GM21423 (cell line): ENCODE measurements around the gene SLC19A1.

Experiments used
- ATAC-seq: cut with Tn5 transposase; IDR thresholded peaks from one replicate; pipeline ENCODE4 v1.9.1; 2021; ENCODE audit warnings: mild to moderate bottlenecking, moderate library complexity; ENCODE audit not compliant: unreplicated experiment

Gene SLC19A1

DNA sequence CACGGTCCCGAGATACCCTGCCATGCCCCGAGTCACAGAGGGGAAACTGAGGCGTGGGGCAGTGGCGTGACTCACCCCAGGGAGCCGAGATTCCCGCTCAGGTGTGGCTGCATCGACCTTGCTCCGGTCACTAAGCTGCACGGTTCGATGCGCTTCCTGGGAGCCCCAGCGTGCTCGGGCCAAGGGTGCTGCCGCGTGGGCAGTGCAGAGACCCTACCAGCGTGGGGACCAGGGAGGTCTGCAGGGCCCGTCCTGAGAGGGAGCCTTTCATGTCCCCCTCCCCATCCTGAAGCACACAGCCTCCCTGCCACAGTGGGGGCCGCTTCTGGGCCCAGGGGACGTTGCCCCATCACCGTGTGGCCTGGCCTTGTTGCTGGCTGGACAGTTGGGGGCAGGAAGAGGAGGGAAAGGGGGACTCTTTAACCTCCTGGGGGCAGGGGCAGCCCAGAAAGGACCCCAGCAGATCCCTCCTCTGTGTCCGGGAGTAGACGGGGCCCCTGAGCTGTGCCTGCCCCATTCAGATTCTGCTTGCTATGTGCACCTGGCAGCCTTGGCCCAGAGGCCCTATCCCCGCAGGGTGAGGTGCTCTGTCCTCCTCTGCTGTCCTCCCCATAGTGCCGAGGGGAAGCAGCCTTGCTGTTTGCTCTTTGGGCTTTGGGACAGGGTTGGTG is 84.9 kb downstream of the SLC19A1 start:
- no peak for ATAC-seq

DNA sequence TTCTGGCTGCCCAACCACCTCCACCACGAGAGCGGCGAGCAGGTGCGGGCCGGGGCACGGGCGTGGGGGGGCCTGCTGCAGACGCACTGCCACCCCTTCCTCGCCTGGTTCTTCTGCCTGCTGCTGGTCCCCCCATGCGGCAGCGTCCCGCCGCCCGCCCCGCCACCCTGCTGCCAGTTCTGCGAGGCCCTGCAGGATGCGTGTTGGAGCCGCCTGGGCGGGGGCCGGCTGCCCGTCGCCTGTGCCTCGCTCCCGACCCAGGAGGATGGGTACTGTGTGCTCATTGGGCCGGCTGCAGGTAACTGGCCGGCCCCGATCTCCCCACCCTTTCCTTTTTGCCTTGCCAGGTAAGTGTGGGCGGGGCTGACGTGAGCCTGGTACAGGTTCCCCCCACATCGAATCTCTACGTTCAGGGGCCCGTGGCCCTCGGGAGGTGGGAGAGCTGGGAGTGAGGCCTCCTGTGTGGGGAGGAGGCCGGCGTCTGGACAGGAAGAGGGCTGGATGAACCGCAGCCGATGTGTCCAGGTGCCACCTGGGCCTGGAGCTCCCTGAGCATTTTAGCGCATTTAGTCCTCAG is 85.6 kb downstream of the SLC19A1 start:
- no peak for ATAC-seq

DNA sequence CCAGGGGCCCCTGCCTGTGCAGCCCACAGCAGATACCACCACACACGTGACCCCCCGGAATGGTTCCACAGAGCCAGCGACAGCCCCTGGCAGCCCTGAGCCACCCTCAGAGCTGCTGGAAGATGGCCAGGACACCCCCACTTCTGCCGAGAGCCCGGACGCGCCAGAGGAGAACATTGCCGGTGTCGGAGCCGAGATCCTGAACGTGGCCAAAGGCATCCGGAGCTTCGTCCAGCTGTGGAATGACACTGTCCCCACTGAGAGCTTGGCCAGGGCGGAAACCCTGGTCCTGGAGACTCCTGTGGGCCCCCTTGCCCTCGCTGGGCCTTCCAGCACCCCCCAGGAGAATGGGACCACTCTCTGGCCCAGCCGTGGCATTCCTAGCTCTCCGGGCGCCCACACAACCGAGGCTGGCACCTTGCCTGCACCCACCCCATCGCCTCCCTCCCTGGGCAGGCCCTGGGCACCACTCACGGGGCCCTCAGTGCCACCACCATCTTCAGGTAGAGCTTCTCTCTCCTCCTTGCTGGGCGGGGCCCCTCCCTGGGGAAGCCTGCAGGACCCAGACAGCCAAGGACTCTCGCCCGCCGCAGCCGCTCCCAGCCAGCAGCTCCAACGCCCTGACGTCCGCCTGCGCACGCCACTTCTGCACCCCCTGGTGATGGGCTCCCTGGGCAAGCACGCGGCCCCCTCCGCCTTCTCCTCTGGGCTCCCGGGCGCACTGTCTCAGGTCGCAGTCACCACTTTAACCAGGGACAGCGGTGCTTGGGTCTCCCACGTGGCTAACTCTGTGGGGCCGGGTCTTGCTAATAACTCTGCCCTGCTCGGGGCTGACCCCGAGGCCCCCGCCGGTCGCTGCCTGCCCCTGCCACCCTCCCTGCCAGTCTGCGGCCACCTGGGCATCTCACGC is 86.3 kb downstream of the SLC19A1 start:
- no peak for ATAC-seq

DNA sequence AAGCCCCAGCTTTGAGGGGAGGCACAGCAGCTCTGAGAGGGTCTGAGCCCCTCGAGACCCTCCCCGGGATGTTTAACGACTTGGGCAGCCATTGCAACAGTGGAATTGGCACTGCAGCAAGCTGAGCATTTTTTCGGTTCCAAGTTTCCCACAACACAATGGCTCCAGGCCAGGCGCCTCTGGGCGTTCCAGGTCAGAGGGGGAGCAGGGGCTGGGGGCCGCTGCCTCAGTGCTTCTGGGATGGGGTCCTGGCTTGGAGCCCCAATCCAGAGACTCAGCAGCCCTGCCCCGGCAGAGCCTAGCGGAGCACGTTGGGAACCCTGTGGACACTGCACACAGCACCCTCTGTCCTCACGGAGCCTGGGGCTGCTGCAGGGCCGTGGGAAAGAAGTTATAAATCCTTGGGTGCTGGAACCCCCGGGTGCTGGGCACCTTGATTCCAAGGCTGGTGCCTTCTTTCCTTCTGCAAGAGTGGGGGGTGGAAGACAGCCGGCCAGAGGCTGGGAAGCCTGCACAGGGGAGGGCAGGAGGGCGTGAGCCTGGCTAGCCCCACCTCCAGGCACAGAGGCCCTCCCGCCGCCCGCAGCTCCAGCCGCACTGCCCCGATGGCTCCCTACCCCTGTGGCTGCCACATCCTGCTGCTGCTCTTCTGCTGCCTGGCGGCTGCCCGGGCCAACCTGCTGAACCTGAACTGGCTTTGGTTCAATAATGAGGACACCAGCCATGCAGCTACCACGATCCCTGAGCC is 87.1 kb downstream of the SLC19A1 start:
- ATAC-seq: no peak

DNA sequence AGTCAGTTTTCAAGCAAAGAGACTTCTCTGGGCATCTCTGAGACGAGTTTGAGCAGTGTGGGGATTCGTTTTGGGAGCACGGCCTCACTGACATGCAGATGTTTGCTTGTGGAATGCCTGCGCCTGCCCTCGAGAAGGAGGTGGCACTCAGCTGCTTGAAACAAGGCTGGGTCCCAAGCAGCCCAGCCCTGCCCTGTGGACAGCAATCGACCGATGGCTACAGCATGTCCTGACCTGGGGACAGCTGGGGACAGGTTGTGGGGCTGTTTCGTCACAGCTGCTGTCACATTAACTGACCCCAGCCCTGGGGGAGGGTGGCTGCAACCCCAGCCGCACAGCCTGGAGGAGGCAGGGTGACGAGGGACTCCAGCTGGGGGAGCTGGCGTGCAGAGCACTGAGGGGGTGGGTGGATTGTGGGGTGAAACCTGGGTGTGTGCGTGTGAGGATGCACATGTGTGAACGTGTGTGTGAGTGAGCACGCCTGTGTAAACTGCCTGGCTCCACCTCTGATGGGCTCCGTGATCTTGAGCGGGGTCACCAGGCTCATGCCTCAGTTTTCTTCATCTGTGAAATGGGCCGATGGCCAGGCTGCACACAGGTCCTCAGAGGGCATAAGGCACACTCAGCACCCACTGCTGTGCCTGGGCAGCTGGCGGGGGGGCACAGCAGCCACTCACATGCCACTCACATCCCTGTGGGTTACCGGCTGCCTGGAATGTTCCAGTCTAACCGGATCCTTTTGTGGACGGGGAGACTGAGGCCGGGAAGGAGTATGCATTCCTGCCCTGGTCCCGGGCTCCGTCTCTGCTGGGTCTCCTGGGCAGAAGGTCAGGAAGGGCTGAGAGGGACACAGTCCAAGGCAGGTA is 87.9 kb downstream of the SLC19A1 start:
- no peak for ATAC-seq

DNA sequence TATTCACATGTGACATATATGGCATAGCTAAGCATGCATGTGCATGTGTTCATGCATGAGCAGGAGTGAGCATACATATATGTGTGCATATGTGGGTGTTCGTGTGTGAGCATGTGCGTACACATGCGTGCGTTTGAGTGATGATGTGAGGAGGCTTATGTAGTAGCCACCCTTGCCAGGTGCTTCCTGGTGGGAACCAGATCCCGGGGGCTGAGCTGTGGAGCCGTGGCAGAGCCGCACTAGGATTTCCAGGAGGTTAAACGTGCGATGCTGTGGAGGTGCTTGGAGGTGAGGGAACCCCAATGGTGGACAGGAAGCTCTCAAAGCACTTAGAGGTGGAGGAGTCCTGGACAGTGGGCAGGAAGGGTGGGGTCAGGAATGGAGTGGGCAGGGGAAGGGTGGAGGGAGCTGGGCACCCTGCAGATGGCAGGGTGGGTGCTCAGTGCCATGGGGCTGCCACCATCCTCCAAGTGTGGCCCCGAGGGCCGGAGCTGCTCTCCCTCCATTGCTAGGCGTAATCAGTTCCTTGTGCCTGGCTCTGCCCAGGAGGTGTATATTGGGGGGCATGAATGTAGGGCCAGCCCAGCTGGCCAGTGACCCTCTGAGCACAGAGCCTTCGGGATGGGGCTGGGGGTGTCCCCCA is 88.8 kb downstream of the SLC19A1 start:
- ATAC-seq: no peak

DNA sequence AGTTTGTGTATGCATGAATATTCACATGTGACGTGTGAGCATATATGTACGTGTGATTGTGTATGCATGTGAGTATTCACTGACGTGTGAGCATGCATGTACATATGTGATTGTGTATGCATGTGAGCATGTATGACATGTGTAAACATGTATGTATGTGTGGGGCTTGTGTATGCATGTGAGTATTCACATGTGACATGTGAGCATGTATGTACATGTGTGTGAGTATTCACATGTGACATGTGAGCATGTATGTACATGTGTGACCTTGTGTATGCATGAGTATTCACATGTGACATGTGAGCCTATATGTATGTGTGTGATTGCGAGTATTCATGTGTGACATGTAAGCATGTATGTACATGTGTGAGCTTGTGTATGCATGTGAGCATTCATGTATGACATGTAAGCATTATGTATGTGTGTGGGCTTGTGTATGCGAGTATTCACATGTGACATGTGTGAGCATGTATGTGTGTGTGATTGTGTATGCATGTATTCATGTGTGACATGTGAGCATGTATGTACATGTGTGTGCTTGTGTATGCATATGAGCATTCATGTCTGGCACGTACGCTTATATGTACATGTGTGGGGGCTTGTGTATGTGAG is 89.4 kb downstream of the SLC19A1 start:
- no peak for ATAC-seq

DNA sequence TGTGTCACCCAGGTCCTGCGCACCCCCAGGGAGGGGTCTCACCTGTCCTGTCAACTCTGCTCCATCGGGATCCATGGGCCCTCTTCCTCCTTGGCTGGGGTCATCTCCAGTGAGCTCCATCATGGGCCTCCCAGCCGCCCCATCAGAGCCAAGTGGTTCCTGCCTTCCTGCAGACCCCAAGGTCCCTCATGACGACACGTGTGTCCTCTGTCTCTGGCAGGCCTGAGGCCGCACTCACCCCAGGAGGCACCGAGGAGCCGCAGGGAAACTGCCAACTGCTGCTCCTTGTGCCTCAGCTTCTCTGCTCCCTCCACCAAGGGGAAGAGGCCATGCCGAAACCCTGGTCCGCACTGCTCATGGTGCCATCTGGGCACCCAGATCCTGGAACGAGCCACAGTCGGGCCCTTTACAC is 90.5 kb downstream of the SLC19A1 start:
- no peak for ATAC-seq

DNA sequence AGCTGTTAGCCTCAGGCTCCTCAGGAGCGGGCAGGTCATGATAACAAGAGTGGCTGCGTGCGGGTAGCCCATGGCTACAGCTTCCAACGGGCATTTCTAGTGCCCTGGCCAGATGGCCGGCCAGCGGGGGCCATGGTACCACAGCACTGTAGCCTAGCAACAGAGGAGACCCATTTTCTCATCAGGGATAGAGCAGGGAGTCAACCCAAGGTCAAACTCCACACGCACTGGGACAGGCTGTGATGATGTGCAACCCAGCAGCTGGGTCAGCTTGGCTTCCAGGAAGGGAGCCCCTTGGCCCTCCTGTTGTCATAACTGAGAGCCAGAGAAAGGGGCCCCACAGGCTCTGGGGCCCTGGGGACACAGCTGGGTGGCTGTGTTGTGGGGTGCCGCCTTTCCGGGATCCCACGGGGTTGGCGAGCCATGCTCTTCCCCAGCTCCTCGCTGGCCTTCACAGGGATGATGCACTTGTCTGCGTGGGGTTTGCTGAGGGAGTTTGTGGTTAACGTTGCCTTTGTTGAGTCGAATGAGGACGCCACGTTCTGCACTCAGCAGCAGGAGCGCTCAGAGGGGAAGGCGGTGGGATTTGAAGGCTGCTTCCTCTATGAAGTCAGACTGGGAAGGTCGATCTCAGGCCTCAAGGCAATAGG is 91.0 kb downstream of the SLC19A1 start:
- no peak for ATAC-seq

DNA sequence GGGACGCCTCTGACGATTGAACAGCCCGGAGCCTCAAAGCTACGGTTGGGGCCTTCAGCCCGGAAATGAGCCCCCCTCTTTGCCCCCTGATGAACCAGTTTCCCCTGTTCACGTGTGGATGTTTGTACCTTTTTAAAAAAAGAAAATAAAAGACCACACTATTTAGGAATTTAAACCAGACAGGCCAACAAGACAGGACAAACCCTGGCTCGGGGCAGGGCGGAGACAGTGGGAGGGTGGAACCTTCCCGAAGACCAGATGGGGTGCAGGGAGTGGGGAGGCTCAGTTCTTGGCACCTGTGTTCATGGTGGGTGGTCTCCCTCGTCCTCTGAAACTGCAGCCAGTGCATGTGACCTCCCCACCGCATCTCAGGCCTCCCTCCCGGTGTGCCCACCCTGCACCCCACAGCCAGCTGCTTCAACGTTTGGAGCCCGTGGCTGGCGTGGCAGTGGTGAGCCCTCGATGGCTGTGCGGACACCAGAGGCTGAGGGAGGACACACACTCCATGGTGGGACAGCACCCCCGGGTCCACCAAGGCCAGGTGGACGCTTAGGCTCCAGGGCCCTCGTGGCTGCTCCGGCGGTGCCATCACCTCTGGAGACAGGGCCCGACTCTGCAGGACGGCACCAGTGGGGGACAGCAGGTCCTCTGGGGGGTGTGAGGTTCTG is 91.7 kb downstream of the SLC19A1 start:
- no peak for ATAC-seq

DNA sequence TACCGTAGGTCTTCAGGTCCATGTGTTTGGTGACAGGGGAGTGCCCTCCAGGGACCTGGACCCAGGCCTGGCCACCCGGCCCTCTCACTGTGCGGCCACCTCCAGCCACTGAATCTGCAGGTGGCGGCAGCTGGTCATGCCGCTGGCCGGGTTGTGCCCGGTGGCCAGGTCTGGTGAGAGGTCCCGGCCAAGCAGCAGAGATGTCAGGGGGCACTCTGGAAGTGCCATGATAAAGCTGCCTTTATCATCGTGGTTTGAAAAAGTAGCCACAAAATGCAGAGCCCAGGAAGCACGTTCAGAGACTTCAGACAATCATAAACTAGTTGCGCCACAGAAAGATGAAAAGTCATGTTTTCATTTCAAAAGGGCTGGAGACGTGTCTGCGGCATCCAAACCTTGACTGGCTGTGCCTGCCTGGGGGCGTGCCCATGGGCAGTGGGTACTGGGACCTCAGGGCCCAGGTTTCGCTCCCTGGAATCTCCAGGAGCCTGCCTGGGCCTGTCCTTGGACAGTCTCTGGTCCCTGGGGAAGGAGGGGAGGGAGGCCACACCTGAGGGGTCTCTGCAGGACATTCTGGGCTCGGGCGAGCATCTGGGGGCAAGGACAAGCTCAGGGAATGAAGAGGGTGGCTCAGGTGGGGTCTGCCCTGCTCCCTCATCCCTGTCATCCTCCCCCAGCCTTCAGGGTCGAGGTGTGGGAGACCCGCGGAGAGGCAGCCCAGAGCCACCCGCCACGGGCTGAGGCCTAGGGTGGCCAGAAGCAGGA is 92.4 kb downstream of the SLC19A1 start:
- no peak for ATAC-seq

DNA sequence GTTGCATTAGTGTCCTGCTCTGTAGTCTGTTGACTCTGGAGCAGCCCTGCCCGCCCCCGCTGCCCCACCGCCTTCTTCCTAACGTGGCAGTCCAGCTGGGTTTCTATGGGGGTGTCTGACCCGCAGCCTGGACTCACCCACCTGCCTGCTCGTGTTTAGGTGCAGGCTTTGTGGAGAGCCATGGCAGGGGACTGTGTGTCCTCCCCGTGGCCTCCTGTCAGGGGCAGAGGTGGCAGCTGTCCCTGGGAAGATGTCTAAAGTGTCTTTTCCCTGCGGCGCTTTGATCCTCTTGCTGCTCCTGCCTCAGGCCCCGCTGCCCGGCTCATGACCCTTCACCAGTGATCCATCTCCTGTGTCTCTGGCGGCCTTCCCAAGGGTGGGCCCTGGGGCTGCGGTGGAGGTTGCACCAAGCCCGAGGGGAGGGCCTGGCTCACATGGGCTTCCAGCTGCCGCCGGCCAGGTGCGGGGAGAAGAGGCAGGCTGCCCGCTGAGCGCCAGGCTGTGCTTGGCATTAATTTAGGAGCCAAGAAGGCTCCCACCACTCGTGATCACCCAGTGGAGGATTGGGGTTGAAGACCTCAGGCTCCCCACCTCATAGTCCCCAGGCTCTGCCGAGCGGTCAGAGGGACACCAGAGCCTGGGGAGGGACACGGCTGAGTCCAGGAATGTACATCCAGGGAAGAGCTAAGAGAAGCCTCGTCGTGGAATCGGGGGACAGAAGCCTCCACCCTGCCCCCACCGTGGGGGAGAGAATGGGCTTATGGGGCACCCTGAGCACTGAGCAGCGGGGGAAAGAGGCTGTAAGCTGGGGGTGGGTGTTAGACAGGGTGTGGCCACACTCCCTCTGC is 93.2 kb downstream of the SLC19A1 start:
- ATAC-seq: no peak

DNA sequence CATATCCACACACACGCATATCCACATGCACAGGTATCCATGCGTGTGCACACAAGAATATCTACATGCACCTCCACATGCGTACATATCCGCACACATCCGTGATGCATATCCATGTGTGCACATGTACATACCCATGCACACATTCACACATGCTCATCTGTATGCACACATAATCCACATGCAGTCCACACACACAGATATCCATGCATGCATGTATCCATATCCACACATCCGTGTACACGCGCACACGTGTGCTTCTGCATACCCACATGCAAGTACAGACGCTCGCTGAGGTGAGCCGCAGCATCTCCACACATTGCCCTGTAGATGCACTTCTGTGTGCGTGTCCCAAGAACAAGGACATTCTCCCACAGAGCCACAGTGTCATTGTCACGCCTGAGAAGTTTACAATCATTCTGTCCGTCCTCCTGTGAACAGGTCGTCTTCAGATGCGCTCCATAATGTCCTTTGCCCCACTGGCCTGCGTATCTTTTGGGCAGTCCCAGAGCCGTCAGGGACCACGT is 93.9 kb downstream of the SLC19A1 start:
- no peak for ATAC-seq
